Activated B cell treated with CpG ODN at 0.5 μM for 24 hours (primary cell): Measurements from ENCODE around the gene REPS2. TPM values are rescaled to one million over a fixed set of nuclear protein-coding genes. Genes with fewer than 3 reads are reported as not detected.

Source experiments
- ATAC-seq: fragments of 200-7000 bp; cut with Tn5 transposase; one replicate; pipeline ENCODE4 v1.10.0; 2021; ENCODE audit warnings: low read depth, mild to moderate bottlenecking, moderate library complexity
- CTCF ChIA-PET: fragments of 350-600 bp; sonication (Branson Sonifier 250); formaldehyde crosslinking; loops from one replicate; lab custom pipeline; 2021; ENCODE audit warnings: antibody characterized with exemption; lab: Charles Lee
- POLR2A ChIA-PET: fragments of 350-600 bp; sonication (Branson Sonifier 250); formaldehyde crosslinking; loops from one replicate; lab custom pipeline; 2021; ENCODE audit warnings: antibody characterized with exemption; lab: Charles Lee
- DNase-seq: peaks from one replicate; pipeline ENCODE4 v3.0.0; 2022
- H3K27ac Mint-ChIP-seq: one replicate; pipeline ENCODE4 v1.8.0; 2020; ENCODE audit warnings: mixed read lengths
- H3K27me3 Mint-ChIP-seq: one replicate; pipeline ENCODE4 v1.8.0; 2021; ENCODE audit warnings: mixed read lengths
- H3K36me3 Mint-ChIP-seq: one replicate; pipeline ENCODE4 v1.8.0; 2021; ENCODE audit warnings: low read depth, mixed read lengths
- H3K4me1 Mint-ChIP-seq: one replicate; pipeline ENCODE4 v1.8.0; 2021; ENCODE audit warnings: mixed read lengths
- H3K4me3 Mint-ChIP-seq: one replicate; pipeline ENCODE4 v1.8.0; 2020; ENCODE audit warnings: mild to moderate bottlenecking, mixed read lengths
- H3K9me3 Mint-ChIP-seq: one replicate; pipeline ENCODE4 v1.8.0; 2020; ENCODE audit warnings: mixed read lengths
- CTCF ChIP-seq: fragments of 200-600 bp; IDR thresholded peaks from one replicate; pipeline ENCODE4 v1.8.0; 2022; ENCODE audit warnings: antibody characterized with exemption, mild to moderate bottlenecking
- intact Hi-C: fragments of 100-400 bp; cut with micrococcal nuclease; formaldehyde crosslinking; loops from one replicate; pipeline ENCODE4 v1.15.1; 2024
- total RNA-seq: library from RNA; stranded (reverse); gene quantifications from 2 replicates; pipeline ENCODE4 v1.2.3, GENCODE V29; 2022

The REPS2 gene
- total RNA-seq, 1 donor from 2014 or later, result 2.0 TPM

- Mint-ChIP-seq H3K4me3 (no peak overlapping the region), H3K36me3 (peaks cover 10% of the 10 kb centered on the region), H3K9me3 (no peaks in the 10 kb centered on the region), H3K27me3 (no peaks in the 10 kb centered on the region), H3K4me1 (no peaks in the 10 kb centered on the region), H3K27ac (no peak overlapping the region)
- ATAC-seq (no peak), DNase-seq (no peak)
- no peak for TF ChIP-seq CTCF
- POLR2A ChIA-PET, result no interaction called here
- intact Hi-C loops, result no loop called here
- CTCF ChIA-PET, result no interaction called here
Observed at GRCh38 chrX:17072721-17073230, 126.3 kb downstream of the REPS2 start.

- no peaks in the 10 kb centered on the region for H3K4me1 Mint-ChIP-seq
- no peaks in the 10 kb centered on the region for H3K9me3 Mint-ChIP-seq
- no peaks in the 10 kb centered on the region for H3K27me3 Mint-ChIP-seq
- no peak overlapping the region for H3K4me3 Mint-ChIP-seq
- H3K36me3 Mint-ChIP-seq, result peaks cover 10% of the 10 kb centered on the region
- CTCF ChIA-PET, result no interaction called here
- TF ChIP-seq CTCF, result no peak
- no peak overlapping the region for H3K27ac Mint-ChIP-seq
- no peak for ATAC-seq
- no peak for DNase-seq
- POLR2A ChIA-PET, result no interaction called here
- intact Hi-C loops, result no loop called here
Observed at GRCh38 chrX:17075004-17075403, 128.5 kb downstream of the REPS2 start.

GRCh38 chrX:17077361-17077760 lies 130.9 kb downstream of the REPS2 start:
- no peak overlapping the region for H3K27ac Mint-ChIP-seq
- no peaks in the 10 kb centered on the region for H3K27me3 Mint-ChIP-seq
- H3K4me3 Mint-ChIP-seq, result no peak overlapping the region
- H3K36me3 Mint-ChIP-seq, result peaks cover 3% of the 10 kb centered on the region
- POLR2A ChIA-PET, result no interaction called here
- no peaks in the 10 kb centered on the region for H3K4me1 Mint-ChIP-seq
- DNase-seq, result no peak
- CTCF ChIA-PET, result no interaction called here
- no peaks in the 10 kb centered on the region for H3K9me3 Mint-ChIP-seq
- intact Hi-C loops, result no loop called here
- TF ChIP-seq CTCF, result no peak
- ATAC-seq, result no peak

GRCh38 chrX:17078031-17078720 lies 131.7 kb downstream of the REPS2 start:
- Mint-ChIP-seq H3K27me3 (no peaks in the 10 kb centered on the region), H3K4me3 (no peak overlapping the region), H3K36me3 (peaks cover 3% of the 10 kb centered on the region), H3K9me3 (no peaks in the 10 kb centered on the region), H3K27ac (no peak overlapping the region), H3K4me1 (no peaks in the 10 kb centered on the region)
- POLR2A ChIA-PET, result no interaction called here
- TF ChIP-seq CTCF, result no peak
- DNase-seq, result no peak
- intact Hi-C loops, result no loop called here
- CTCF ChIA-PET, result no interaction called here
- ATAC-seq, result no peak

- DNase-seq, result no peak
- H3K9me3 Mint-ChIP-seq, result no peaks in the 10 kb centered on the region
- H3K4me1 Mint-ChIP-seq, result no peaks in the 10 kb centered on the region
- H3K4me3 Mint-ChIP-seq, result no peak overlapping the region
- no peak overlapping the region for H3K27ac Mint-ChIP-seq
- intact Hi-C loops, result no loop called here
- no peak for TF ChIP-seq CTCF
- POLR2A ChIA-PET, result no interaction called here
- no peak for ATAC-seq
- no peaks in the 10 kb centered on the region for H3K36me3 Mint-ChIP-seq
- no peaks in the 10 kb centered on the region for H3K27me3 Mint-ChIP-seq
- CTCF ChIA-PET, result no interaction called here
Observed at GRCh38 chrX:17081511-17081910, 135.1 kb downstream of the REPS2 start.
